Tibial nerve (tissue), 4 donors: ENCODE results near the gene RNF213. TPM values are rescaled to one million over a fixed set of nuclear protein-coding genes. Genes with fewer than 3 reads are reported as not detected.
A peak's percentile ranks its signal among the peaks of the same experiment; 100 is the strongest.

Experiments used
- DNase-seq, 2 donors: peaks; one replicate each; pipeline ENCODE4 v3.0.0-alpha.2; 2019; ENCODE audit warnings: low spot score in 2 of 2
- H3K27ac ChIP-seq, 4 donors: fragments of 200-600 bp; sonication (generic) in 3 of 4; one replicate each; pipeline ENCODE4 v1.5.1; 2017 to 2019; ENCODE audit warnings: mild to moderate bottlenecking in 1 of 4
- H3K27me3 ChIP-seq, 2 donors: fragments of 200-600 bp; sonication (generic) in 1 of 2; one replicate each; pipeline versions ENCODE4 v1.5.1 to v1.6.0; 2017 to 2019
- H3K36me3 ChIP-seq, 3 donors: fragments of 200-600 bp; sonication (generic); one replicate each; pipeline ENCODE4 v1.5.1; 2018 to 2019
- H3K4me1 ChIP-seq, 4 donors: fragments of 200-600 bp; sonication (generic) in 3 of 4; one replicate each; pipeline ENCODE4 v1.5.1; 2017 to 2019
- H3K4me3 ChIP-seq, 4 donors: fragments of 200-600 bp; sonication (generic) in 3 of 4; one replicate each; pipeline ENCODE4 v1.5.1; 2017 to 2019; ENCODE audit warnings: mild to moderate bottlenecking in 1 of 4, moderate library complexity in 1 of 4
- H3K9me3 ChIP-seq, 4 donors: fragments of 200-600 bp; sonication (generic) in 3 of 4; one replicate each; pipeline ENCODE4 v1.5.1; 2017 to 2019
- CTCF ChIP-seq, 5 experiments: fragments of 200-600 bp in 3 of 5; fragments of 450-650 bp in 2 of 5; sonication (generic) in 3 of 5; IDR thresholded peaks; one replicate each; pipeline ENCODE4 v1.5.1; 2016 to 2019; ENCODE audit warnings: antibody characterized with exemption in 5 of 5, mild to moderate bottlenecking in 3 of 5, moderate library complexity in 2 of 5
- EP300 ChIP-seq, 2 donors: sonication (generic); formaldehyde crosslinking; IDR thresholded peaks; one replicate each; pipeline ENCODE4 v1.6.1; 2017; ENCODE audit warnings: antibody characterized with exemption in 2 of 2, mild to moderate bottlenecking in 1 of 2
- POLR2A ChIP-seq, 2 donors: fragments of 450-650 bp; IDR thresholded peaks; one replicate each; pipeline ENCODE4 v1.6.1; 2017; ENCODE audit warnings: antibody characterized with exemption in 2 of 2, mild to moderate bottlenecking in 2 of 2, moderate library complexity in 2 of 2
- WGBS, 2 donors: methylation state at CpG; one replicate each; pipeline ENCODE4 v1.1.5; 2018; 5-methylcytosine and 5-hydroxymethylcytosine counted together
- total RNA-seq, 4 donors: library from RNA; depleted of rRNA; stranded (reverse); fragments of >200 nt; gene quantifications; one replicate each; pipeline ENCODE4 v1.1.0, GENCODE V29; 2016

Gene RNF213
- total RNA-seq, 4 donors from 2014 or later, result 107 to 148 (median 119) TPM

- DNase-seq, result no peak
- 72 to 81% methylated on average over 25 to 29 of the region's 29 CpGs for WGBS, 2 donors
- Histone ChIP-seq H3K36me3 (peaks cover 11 to 94% (median 42%) of the 10 kb centered on the region in 3 donors), H3K27me3 (no peaks in the 10 kb centered on the region), H3K4me3 (no peak overlapping the region), H3K4me1 (peaks cover 0 to 21% (median 0%) of the 10 kb centered on the region in 4 donors), H3K27ac (peak overlapping the region in 1 of 4 donors; percentile 28), H3K9me3 (no peaks in the 10 kb centered on the region)
- TF ChIP-seq CTCF (IDR thresholded peaks at IDR 0.05), result peak in 3 of 5 experiments; percentile 24 to 33 (median 31)
- TF ChIP-seq EP300 (IDR thresholded peaks at IDR 0.05), result no peak
- no peak for TF ChIP-seq POLR2A (IDR thresholded peaks at IDR 0.05)
Observed at GRCh38 chr17:80364091-80364691, 103.5 kb downstream of the RNF213 start.

- DNase-seq, result no peak
- TF ChIP-seq CTCF (IDR thresholded peaks at IDR 0.05) (no peak), EP300 (IDR thresholded peaks at IDR 0.05) (no peak), POLR2A (IDR thresholded peaks at IDR 0.05) (no peak)
Observed at GRCh38 chr17:80365001-80365965, 104.6 kb downstream of the RNF213 start.

GRCh38 chr17:80365983-80366382 lies 105.3 kb downstream of the RNF213 start:
- H3K27me3 ChIP-seq, result no peaks in the 10 kb centered on the region
- DNase-seq, result no peak
- peaks cover 0 to 21% (median 0%) of the 10 kb centered on the region in 4 donors for H3K4me1 ChIP-seq
- H3K36me3 ChIP-seq, result peaks cover 16 to 94% (median 36%) of the 10 kb centered on the region in 3 donors
- TF ChIP-seq POLR2A (IDR thresholded peaks at IDR 0.05) (no peak), EP300 (IDR thresholded peaks at IDR 0.05) (no peak), CTCF (IDR thresholded peaks at IDR 0.05) (no peak)
- H3K9me3 ChIP-seq, result no peaks in the 10 kb centered on the region
- H3K27ac ChIP-seq, result no peak overlapping the region
- no peak overlapping the region for H3K4me3 ChIP-seq
- 88 to 90% methylated on average over 11 of the region's 11 CpGs for whole genome bisulfite sequencing, 2 donors

More at GRCh38 chr17:80365001-80365965, 104.6 kb downstream of the RNF213 start:
- Histone ChIP-seq H3K36me3 (peaks cover 16 to 94% (median 43%) of the 10 kb centered on the region in 3 donors), H3K4me3 (no peak overlapping the region), H3K27me3 (no peaks in the 10 kb centered on the region), H3K9me3 (no peaks in the 10 kb centered on the region), H3K27ac (no peak overlapping the region), H3K4me1 (peaks cover 0 to 21% (median 0%) of the 10 kb centered on the region in 4 donors)
- WGBS, 2 donors, result 89 to 91% methylated on average over 26 to 27 of the region's 29 CpGs

GRCh38 chr17:80367503-80367902 lies 106.9 kb downstream of the RNF213 start:
- 70 to 72% methylated on average over 17 of the region's 17 CpGs for WGBS, 2 donors
- no peak for DNase-seq
- Histone ChIP-seq H3K36me3 (peaks cover 16 to 98% (median 29%) of the 10 kb centered on the region in 3 donors), H3K27me3 (no peaks in the 10 kb centered on the region), H3K9me3 (no peaks in the 10 kb centered on the region), H3K27ac (no peak overlapping the region), H3K4me3 (no peak overlapping the region), H3K4me1 (peaks cover 0 to 14% (median 0%) of the 10 kb centered on the region in 4 donors)
- no peak for TF ChIP-seq POLR2A (IDR thresholded peaks at IDR 0.05)
- TF ChIP-seq CTCF (IDR thresholded peaks at IDR 0.05), result no peak
- TF ChIP-seq EP300 (IDR thresholded peaks at IDR 0.05), result no peak
